Measurements from ENCODE around the gene UPF1.

GRCh38 chr19:18860302-18860700 is 28.5 kb downstream of the UPF1 start:
- TF ChIP-seq CTCF (IDR thresholded peaks at IDR 0.05): no peak
- TF ChIP-seq POLR2A (IDR thresholded peaks at IDR 0.05): no peak
